ENCODE results near the gene TGFBR3L.

- TF ChIP-seq, protein P1, sequence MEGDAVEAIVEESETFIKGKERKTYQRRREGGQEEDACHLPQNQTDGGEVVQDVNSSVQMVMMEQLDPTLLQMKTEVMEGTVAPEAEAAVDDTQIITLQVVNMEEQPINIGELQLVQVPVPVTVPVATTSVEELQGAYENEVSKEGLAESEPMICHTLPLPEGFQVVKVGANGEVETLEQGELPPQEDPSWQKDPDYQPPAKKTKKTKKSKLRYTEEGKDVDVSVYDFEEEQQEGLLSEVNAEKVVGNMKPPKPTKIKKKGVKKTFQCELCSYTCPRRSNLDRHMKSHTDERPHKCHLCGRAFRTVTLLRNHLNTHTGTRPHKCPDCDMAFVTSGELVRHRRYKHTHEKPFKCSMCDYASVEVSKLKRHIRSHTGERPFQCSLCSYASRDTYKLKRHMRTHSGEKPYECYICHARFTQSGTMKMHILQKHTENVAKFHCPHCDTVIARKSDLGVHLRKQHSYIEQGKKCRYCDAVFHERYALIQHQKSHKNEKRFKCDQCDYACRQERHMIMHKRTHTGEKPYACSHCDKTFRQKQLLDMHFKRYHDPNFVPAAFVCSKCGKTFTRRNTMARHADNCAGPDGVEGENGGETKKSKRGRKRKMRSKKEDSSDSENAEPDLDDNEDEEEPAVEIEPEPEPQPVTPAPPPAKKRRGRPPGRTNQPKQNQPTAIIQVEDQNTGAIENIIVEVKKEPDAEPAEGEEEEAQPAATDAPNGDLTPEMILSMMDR (optimal IDR thresholded peaks at IDR 0.05 in 1 of 3, IDR thresholded peaks at IDR 0.05 in 1 of 3, conservative IDR thresholded peaks at IDR 0.05 in 1 of 3; ENCODE audit: extremely low read depth in 1 of 3, insufficient read depth in 2 of 3, low read length in 3 of 3) = no peak
- no peak for TF ChIP-seq EZH2 (IDR thresholded peaks at IDR 0.05; ENCODE audit: low read length)
Observed at GRCh38 chr19:7914099-7914498, 531 bp upstream of the TGFBR3L start.

Measured in keratinocyte (primary cell).